ENCODE data around the gene SLC9A2.

SLC9A2 gene

DNA sequence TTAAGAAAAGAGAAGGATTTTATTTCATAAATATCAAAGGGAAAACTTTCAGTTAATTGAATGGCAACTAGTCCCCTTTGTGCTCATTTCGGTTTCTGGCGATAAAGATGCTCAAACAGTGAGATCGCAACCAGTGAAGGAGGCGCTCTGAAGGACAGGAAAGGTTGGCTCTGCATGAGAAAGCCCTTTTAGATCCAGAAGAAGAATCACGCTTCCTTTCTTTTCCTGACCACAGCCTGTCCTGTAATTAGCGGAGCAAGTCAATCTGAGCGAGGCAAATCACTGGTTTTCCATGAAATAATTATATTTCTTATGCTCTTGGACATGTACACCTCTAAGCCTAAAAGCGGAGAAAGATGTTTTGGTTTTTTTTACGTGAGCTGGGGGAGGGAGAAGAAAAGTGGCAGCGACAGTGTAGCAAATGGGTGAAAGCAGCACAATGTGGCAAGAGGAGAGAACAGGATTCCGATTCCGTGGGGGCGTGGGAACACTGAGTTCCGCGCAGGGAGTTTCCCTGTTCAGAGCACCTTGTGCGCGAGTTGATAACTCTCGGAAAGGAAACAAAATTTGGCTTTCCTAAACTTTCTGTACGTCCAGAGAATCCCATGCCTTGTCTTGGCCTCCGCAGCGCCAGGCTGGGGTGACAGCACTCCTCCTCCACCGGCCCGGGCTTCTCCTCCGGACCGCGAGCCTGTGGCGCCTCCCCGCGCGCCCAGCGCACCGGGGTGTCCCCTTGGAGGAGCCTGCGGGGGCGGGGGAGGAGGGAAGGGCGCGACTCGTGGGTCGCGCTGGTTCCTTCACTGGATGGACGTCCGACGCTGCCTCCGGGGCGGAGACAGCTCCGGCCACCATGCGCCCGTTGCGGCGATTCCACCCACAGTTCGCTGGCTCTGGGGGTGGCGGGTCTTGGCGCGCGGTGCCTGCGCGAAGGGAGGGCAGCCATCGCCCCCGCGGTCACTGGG lies 620 bp upstream of the SLC9A2 start:
- peak; percentile 47 for DNase-seq (ENCODE audit: low spot score)

GRCh38 chr2:102620332-102620731 lies 979 bp downstream of the SLC9A2 start:
- DNase-seq (ENCODE audit: low spot score): peak; percentile 70

DNA sequence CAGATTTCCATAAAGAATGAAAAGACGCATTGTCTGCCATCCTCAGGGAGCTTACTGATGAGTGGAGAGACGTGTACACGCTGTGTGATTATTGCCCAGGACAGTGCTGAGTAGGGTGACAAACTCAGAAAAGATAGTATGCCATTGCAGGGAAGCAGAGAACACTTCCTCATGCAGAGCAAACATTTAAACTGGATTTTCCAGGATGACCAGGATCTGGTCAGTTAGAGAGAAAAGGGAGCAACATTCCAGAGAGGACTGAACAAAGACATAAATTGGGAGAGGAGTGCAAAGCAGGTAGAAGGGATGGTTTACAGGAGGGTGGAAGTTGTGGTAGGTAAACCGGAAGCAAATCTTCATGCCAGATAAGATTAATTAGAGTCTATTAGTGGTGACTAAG lies 2.3 kb downstream of the SLC9A2 start:
- DNase-seq (ENCODE audit: low spot score): peak; percentile 16

- no peak for DNase-seq (ENCODE audit: low spot score)
These were observed 3.3 kb downstream of the SLC9A2 start for GRCh38 chr2:102622646-102623045.

DNA sequence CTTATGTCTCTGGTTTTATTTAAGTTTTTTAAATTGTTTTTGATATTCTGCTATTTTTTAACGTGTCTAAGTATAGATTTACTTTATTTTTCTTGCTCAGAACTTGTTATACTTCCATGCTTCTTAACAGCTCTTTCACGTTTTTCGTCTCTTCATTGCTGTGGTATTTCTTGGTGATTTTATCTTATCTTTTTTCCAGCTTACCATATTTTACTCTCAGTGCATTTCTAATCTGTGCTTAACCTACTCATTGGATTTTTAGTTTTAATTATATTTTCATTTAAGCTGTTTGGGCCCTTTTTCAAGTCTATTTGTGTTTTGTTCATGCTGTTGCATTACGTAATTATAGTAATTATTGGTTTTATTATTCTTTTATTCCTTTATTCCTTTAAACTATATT lies 11.1 kb downstream of the SLC9A2 start:
- DNase-seq (ENCODE audit: low spot score): no peak

- DNase-seq (ENCODE audit: low spot score): peak; percentile 73
These were observed 13.2 kb downstream of the SLC9A2 start for GRCh38 chr2:102632380-102633175.

DNA sequence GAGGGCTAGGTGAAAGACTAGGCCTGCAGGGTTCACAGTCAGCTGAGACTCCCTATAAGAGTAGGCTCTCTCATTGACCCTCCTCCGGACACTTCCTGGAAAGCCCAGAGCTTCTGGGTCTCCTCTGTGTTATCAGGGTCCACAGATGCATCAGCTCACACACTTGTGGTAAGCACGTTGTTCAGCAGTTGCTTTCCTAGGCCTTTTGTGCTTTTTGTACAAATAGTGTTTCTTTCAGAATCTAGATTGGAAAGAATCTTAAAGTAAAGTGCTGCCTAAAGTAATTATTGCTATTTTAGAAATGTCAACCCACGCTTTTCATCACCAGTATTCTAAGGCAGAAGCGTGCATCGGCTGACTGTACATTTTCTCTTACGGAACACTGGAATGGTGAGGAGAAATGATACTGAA lies 15.5 kb downstream of the SLC9A2 start:
- DNase-seq (ENCODE audit: low spot score): no peak

- no peak for DNase-seq (ENCODE audit: low spot score)
These were observed 16.0 kb downstream of the SLC9A2 start for GRCh38 chr2:102635317-102635716.

DNA sequence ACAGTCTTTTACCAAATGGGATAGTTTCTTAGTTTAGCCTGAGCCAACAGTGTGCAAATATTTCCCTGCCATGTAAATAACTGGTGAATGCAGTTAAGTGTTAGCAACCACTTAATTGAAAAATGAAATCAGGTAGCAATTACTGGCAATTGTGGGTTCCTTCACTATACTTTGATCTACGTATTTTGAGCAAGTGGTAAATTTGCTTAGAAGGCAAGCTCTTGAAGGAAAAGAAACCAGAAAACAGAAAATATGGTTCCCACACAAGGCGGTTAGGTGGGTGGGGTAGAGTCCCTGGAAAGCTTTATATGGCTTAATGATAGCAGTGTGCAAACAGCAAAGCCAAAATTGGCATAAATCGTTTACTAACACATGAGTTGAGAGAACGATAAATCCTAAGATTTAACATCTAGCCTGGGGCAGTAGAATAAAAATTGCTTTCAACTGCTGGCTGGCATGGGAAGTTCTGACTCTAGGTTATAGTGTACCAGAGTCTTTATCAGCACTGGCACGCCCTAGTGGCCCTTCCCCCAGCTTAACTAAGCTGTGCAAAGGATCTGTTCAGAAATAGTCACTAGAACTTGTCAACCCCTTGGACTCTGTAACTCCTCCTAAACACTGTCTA lies 17.0 kb downstream of the SLC9A2 start:
- DNase-seq (ENCODE audit: low spot score): no peak

DNA sequence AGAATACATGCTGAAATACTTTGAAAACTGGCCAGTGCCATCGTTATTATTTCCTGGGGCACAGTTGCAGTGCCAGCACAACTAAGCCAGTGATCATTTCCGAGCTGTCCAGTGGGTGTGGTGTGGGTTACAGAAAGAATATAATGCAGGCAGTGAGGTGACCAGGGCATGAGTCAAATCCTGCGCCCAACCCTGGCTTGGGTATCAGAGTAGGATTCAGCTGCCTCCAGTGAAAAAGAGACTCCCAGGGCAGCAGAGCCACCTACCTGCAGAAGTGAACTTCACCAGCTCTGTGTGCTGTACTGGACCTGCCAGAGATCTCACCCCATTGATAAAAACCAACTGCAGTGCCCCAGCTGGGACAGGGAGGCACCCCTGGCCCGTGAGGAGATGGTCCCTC lies 18.0 kb downstream of the SLC9A2 start:
- DNase-seq (ENCODE audit: low spot score): peak; percentile 14

GRCh38 chr2:102639429-102639828 lies 20.1 kb downstream of the SLC9A2 start:
- no peak for DNase-seq (ENCODE audit: low spot score)

DNA sequence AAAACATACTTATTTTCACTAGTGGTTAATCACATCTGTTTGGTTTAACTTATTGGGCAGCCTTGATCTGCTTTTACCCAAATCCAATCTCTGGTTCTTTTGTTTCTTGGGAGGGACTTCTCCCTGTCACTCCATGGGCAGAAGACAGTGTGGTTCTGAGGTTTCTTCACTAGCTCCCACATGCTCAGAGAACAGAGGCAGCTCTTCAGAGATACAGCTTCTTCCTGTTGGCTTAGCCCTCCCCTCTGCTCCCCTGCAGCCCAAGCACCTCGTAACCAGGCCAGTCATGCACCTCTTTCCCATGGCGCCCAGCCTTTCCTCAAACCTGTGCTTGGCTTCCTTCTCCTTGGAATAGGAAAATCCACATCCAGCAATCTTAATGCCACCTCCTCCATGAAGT lies 32.8 kb downstream of the SLC9A2 start:
- DNase-seq (ENCODE audit: low spot score): no peak

- DNase-seq (ENCODE audit: low spot score): peak; percentile 88
These were observed 38.4 kb downstream of the SLC9A2 start for GRCh38 chr2:102657770-102658169.

DNA sequence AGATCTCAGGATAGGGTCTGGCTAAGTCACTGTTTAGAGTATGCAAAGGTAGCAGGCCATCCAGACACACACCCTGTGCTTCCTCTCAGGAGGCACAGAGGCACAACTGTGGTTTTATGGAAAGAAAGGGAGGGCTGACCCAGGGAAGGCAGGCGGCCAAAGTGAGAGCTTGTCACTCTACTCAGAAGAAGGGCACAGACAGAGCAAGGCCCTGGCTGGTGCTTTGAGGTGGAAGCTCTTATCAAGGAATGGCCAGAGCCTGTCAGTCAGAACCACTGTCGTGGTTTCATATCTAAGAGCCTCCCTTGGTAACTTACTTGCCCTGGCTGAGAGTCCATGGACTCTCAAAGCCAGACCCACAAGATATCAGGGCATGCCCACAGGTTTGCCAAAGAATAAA lies 40.7 kb downstream of the SLC9A2 start:
- DNase-seq (ENCODE audit: low spot score): peak; percentile 43

DNA sequence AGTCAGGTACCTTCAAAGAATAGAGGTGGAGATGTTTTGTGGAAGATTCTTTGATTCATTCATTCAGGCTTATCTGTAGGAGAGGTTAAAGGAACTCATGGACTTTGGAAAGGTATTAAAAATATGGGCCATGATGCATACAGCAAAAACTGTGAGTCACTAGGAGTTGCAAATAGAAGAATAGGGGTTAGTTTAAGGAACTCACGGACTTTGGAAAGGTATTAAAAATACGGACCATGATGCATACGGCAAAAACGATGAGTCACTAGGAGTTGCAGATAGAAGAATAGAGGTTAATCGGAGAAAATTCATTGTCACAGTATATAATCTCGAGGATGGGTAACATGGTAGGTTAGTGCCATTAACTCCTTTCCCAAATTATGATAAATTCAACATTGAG lies 41.2 kb downstream of the SLC9A2 start:
- DNase-seq (ENCODE audit: low spot score): peak; percentile 21

DNA sequence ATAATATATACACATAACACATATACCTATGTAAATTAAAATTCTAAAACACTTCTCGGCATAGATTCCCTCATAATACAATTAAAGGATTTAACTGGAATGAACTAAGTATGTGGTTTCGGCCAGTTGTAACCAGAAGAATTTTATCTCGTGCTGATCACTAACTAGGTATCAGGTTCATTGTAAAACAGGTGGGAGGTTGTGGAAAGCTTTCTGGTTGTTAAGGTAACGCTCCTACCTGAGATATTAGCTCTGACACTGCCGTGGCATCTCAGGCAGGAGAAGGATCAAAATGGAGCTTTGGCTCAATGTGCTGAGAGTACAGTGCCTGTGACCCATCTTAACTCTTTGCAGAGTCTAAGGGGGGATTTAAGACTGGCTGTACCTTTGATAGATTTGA lies 42.5 kb downstream of the SLC9A2 start:
- DNase-seq (ENCODE audit: low spot score): no peak

DNA sequence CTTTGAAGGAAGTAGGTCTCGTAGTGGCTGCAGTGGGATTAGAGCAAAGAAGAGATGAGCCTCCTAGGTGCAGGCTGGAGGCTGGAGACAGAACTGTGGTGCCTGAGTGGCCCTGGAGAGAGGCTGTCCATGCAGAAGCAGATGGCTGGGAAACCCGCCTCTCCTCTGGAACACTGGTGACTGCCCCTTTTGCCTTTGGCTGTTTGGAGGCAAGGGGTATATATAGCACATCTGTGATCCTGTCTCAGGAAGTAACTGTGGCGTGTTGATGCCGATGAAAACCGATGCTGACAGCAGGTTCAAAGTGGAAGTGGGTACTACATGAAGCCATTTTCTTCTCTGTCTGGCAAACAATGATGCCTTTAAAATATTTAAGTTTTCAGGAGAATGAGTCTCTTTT lies 43.5 kb downstream of the SLC9A2 start:
- DNase-seq (ENCODE audit: low spot score): no peak

GRCh38 chr2:102663381-102663780 lies 44.0 kb downstream of the SLC9A2 start:
- DNase-seq (ENCODE audit: low spot score): no peak

- peak; percentile 96 for DNase-seq (ENCODE audit: low spot score)
These were observed 45.1 kb downstream of the SLC9A2 start for GRCh38 chr2:102664471-102664909.

GRCh38 chr2:102667072-102667471 lies 47.7 kb downstream of the SLC9A2 start:
- DNase-seq (ENCODE audit: low spot score): no peak

DNA sequence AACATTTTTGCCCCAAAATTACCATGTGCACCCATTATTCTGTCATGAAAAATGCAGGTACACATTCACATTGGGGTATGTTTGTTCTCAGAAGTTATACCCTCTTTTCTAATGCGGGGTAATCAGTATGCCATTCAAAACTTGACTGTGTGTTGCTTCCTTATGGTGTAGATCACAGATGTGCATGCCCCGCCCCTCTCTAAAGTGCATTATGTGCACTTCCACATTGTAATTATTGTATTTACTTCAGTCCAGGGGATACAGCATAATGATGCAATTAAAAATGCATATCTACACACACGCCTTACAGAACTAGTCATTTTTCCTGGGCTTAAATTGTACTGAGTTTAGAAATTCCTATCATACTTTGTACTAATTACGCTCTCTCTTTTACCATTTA lies 48.8 kb downstream of the SLC9A2 start:
- no peak for DNase-seq (ENCODE audit: low spot score)

- no peak for DNase-seq (ENCODE audit: low spot score)
These were observed 50.0 kb downstream of the SLC9A2 start for GRCh38 chr2:102669401-102669800.
